HuH-7.5 (cell line): ENCODE data around the gene CENPF.
"Not testable (repeated sequence)": the region's sequence is repeated elsewhere in the genome, so short reads cannot be mapped to it uniquely, and the experiment has no call there.

ENCODE experiments used
- DNase-seq: peaks from one replicate; pipeline ENCODE4 v3.0.0; 2011; ENCODE audit warnings: low spot score

CENPF gene

GRCh38 chr1:214583113-214583512, 19.9 kb upstream of the CENPF start:
- DNase-seq: no peak

- DNase-seq: no peak
Measured at GRCh38 chr1:214583824-214584554, 19.0 kb upstream of the CENPF start.

- no peak for DNase-seq
Measured at GRCh38 chr1:214584805-214585766, 17.9 kb upstream of the CENPF start.

- DNase-seq: no peak
Measured at GRCh38 chr1:214586621-214587020, 16.4 kb upstream of the CENPF start.

- DNase-seq: no peak
Measured at GRCh38 chr1:214587165-214587564, 15.8 kb upstream of the CENPF start.

GRCh38 chr1:214588963-214589597, 13.9 kb upstream of the CENPF start:
- DNase-seq: no peak

GRCh38 chr1:214590696-214591095, 12.3 kb upstream of the CENPF start:
- DNase-seq: no peak

GRCh38 chr1:214591918-214592317, 11.1 kb upstream of the CENPF start:
- not testable (repeated sequence) for DNase-seq

- DNase-seq: no peak
Measured at GRCh38 chr1:214593158-214593557, 9.8 kb upstream of the CENPF start.

GRCh38 chr1:214603819-214604252, 841 bp downstream of the CENPF start:
- DNase-seq: peak; percentile 48

- no peak for DNase-seq
Measured at GRCh38 chr1:214604523-214604922, 1.5 kb downstream of the CENPF start.

GRCh38 chr1:214605484-214605883, 2.5 kb downstream of the CENPF start:
- DNase-seq: not testable (repeated sequence)

GRCh38 chr1:214605933-214606925, 3.2 kb downstream of the CENPF start:
- DNase-seq: not testable (repeated sequence)

- DNase-seq: not testable (repeated sequence)
Measured at GRCh38 chr1:214607492-214608215, 4.7 kb downstream of the CENPF start.

GRCh38 chr1:214608216-214608783, 5.3 kb downstream of the CENPF start:
- not testable (repeated sequence) for DNase-seq

- not testable (repeated sequence) for DNase-seq
Measured at GRCh38 chr1:214608817-214609216, 5.8 kb downstream of the CENPF start.

- no peak for DNase-seq
Measured at GRCh38 chr1:214609692-214610091, 6.7 kb downstream of the CENPF start.

GRCh38 chr1:214610136-214610535, 7.1 kb downstream of the CENPF start:
- not testable (repeated sequence) for DNase-seq

- DNase-seq: no peak
Measured at GRCh38 chr1:214615109-214615508, 12.1 kb downstream of the CENPF start.

- DNase-seq: no peak
Measured at GRCh38 chr1:214615871-214616270, 12.9 kb downstream of the CENPF start.
